ENCODE measurements around the gene MEF2D. TPM values are rescaled to one million over a fixed set of nuclear protein-coding genes. Genes with fewer than 3 reads are reported as not detected.
A peak's percentile ranks its signal among the peaks of the same experiment; 100 is the strongest.

MEF2D gene
- total RNA-seq, 1 experiment from 2014 or later, result 54.1 TPM

DNA sequence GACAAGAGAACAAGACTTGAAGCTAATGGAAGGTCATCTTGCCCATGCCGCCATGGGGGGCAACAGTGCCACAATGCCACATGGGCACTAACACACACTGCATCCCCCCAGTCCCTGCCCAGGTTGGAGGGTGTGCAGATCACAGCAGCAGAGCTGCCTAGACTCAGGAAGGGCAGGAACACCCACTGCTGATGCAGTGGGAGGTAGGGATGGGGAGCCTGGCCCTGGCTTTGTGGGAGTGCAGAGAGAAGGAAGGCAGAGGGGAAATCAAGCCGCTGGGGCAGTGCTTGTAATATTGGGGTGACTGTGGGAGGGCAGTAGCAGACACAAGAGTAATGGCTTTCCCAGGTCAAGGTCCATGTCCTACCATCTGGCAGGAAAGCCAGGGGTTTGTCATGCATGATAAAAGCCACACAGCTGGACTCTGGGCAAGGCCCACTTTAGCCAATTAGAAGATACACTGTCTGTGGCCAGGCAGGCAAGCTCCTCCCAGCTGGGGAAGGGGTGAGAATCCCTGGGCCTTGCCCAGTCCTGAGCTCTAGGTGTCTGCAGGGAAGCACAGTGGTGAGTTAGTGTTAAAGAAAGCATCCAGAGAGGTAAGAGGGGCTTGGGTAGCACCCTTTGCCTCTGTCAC, 25.4 kb upstream of the MEF2D start:
- TF ChIP-seq, protein P1, sequence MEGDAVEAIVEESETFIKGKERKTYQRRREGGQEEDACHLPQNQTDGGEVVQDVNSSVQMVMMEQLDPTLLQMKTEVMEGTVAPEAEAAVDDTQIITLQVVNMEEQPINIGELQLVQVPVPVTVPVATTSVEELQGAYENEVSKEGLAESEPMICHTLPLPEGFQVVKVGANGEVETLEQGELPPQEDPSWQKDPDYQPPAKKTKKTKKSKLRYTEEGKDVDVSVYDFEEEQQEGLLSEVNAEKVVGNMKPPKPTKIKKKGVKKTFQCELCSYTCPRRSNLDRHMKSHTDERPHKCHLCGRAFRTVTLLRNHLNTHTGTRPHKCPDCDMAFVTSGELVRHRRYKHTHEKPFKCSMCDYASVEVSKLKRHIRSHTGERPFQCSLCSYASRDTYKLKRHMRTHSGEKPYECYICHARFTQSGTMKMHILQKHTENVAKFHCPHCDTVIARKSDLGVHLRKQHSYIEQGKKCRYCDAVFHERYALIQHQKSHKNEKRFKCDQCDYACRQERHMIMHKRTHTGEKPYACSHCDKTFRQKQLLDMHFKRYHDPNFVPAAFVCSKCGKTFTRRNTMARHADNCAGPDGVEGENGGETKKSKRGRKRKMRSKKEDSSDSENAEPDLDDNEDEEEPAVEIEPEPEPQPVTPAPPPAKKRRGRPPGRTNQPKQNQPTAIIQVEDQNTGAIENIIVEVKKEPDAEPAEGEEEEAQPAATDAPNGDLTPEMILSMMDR (IDR thresholded peaks at IDR 0.05; ENCODE audit: unreplicated experiment), result no peak
- Mint-ChIP-seq H3K27me3 (ENCODE audit: unreplicated experiment) (no peaks in the 10 kb centered on the region), H3K9me3 (ENCODE audit: low read depth, unreplicated experiment) (no peaks in the 10 kb centered on the region), H3K36me3 (ENCODE audit: insufficient read depth, unreplicated experiment) (peaks cover 26% of the 10 kb centered on the region), H3K4me1 (ENCODE audit: low read depth, unreplicated experiment) (no peaks in the 10 kb centered on the region), H3K27ac (ENCODE audit: unreplicated experiment) (no peak overlapping the region), H3K4me3 (ENCODE audit: low read depth, unreplicated experiment) (no peak overlapping the region)
- BruUV-seq (replicated peaks), result TSS peak; percentile 23
- CTCF ChIA-PET, result interaction anchor here (0.9 to 1.2 kb wide), 2 partner anchors 18 to 25 kb away, joined by 4 read pairs; partner anchors contain the start of gene MEF2D
- intact Hi-C loops (cut with micrococcal nuclease; ENCODE audit: unreplicated experiment), result no loop called here
- DNase-seq, result no peak

DNA sequence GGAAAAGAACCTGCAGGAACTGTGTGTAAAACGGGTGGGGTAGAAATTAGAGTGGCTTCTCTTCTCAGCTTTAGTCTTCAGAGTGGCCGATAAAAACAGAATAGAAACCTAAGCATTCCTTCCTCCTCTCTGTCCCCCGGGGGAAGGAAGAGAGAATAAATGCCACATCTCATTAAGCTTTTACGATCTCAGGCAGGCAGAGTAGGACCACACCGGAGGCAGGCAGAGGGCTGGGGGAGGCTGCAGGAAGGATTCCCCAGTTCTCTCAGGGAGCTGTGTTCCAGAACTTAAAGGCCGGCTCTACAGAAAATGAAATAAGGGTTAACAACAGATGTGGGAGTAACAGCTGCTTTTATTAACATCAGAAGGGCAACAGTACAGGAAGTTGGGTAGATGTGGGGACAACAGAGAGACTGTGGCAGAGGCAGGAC, 24.5 kb upstream of the MEF2D start:
- intact Hi-C loops (cut with micrococcal nuclease; ENCODE audit: unreplicated experiment), result no loop called here
- DNase-seq, result no peak
- peaks cover 26% of the 10 kb centered on the region for H3K36me3 Mint-ChIP-seq (ENCODE audit: insufficient read depth, unreplicated experiment)
- no peak overlapping the region for H3K27ac Mint-ChIP-seq (ENCODE audit: unreplicated experiment)
- H3K4me1 Mint-ChIP-seq (ENCODE audit: low read depth, unreplicated experiment), result no peaks in the 10 kb centered on the region
- CTCF ChIA-PET, result interaction anchor here (0.9 to 1.2 kb wide), 3 partner anchors 19 to 68 kb away, joined by 4 read pairs; partner anchors contain the start of gene MEF2D
- no peaks in the 10 kb centered on the region for H3K9me3 Mint-ChIP-seq (ENCODE audit: low read depth, unreplicated experiment)
- no peak overlapping the region for H3K4me3 Mint-ChIP-seq (ENCODE audit: low read depth, unreplicated experiment)
- TF ChIP-seq, protein P1 (IDR thresholded peaks at IDR 0.05; ENCODE audit: unreplicated experiment), result no peak
- no peaks in the 10 kb centered on the region for H3K27me3 Mint-ChIP-seq (ENCODE audit: unreplicated experiment)
- no TSS peak for BruUV-seq (replicated peaks)

DNA sequence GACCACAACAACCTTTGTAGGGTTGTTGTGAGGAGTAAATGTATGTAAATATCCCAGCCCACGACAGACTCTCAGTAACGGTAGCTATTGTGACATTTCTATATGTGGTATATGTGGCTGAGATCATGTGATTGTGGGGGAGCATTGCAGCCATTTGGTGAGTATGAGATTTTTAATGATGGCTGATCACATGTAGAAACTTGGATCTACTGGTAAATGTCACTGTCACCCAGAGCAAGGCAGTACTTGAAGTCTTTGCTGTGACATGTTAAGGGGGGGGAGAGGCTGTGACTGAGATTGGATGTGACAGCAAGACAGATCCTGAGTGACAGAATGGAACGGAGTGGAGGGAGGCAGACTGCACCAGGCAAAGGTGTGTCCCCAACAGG, 23.9 kb upstream of the MEF2D start:
- no TSS peak for BruUV-seq (replicated peaks)
- CTCF ChIA-PET, result interaction anchor here (0.6 to 1.2 kb wide), 3 partner anchors 24 to 67 kb away, joined by 4 to 5 read pairs (median 4); partner anchors contain the start of gene MEF2D
- Mint-ChIP-seq H3K27ac (ENCODE audit: unreplicated experiment) (no peak overlapping the region), H3K9me3 (ENCODE audit: low read depth, unreplicated experiment) (no peaks in the 10 kb centered on the region), H3K27me3 (ENCODE audit: unreplicated experiment) (no peaks in the 10 kb centered on the region), H3K36me3 (ENCODE audit: insufficient read depth, unreplicated experiment) (peaks cover 26% of the 10 kb centered on the region), H3K4me1 (ENCODE audit: low read depth, unreplicated experiment) (no peaks in the 10 kb centered on the region), H3K4me3 (ENCODE audit: low read depth, unreplicated experiment) (no peak overlapping the region)
- DNase-seq, result no peak
- intact Hi-C loops (cut with micrococcal nuclease; ENCODE audit: unreplicated experiment), result no loop called here
- TF ChIP-seq, protein P1 (IDR thresholded peaks at IDR 0.05; ENCODE audit: unreplicated experiment), result no peak

DNA sequence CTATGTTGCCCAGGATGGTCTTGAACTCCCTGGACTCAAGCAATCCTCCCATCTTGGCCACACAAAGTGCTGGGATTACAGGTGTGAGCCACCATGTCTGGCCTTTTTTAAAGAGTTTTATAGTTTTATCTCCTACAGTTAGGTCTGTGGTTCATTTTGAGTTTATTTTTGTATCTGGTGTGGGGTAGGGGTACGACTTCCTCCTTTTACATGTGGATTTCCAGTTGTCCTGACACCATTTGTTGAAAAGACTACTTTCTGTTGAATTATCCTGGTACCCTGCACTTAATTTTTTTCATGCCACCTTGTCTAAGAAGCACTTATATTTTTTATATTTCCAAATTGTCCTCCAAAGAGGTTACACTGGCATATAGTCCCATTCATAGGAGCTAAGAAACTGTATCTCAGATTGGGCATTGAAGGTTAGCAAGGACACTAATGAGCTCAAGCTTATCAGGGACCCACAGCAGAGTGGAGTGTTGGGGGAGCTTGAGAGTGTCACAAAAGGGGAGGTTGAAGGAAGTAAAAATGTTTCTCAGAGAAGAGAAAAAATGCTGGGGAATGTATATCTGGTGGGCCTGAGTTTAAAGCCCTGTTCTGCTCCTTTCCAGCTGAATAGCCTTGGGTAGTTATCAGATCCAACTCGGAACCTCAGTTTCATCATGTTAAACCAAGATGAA, 23.4 kb upstream of the MEF2D start:
- H3K36me3 Mint-ChIP-seq (ENCODE audit: insufficient read depth, unreplicated experiment), result peaks cover 26% of the 10 kb centered on the region
- CTCF ChIA-PET, result interaction anchor here (1.0 kb wide), 1 partner anchor 67 kb away, joined by 4 read pairs; no protein-coding TSS in a partner anchor
- no TSS peak for BruUV-seq (replicated peaks)
- no peaks in the 10 kb centered on the region for H3K27me3 Mint-ChIP-seq (ENCODE audit: unreplicated experiment)
- H3K9me3 Mint-ChIP-seq (ENCODE audit: low read depth, unreplicated experiment), result no peaks in the 10 kb centered on the region
- no peak overlapping the region for H3K27ac Mint-ChIP-seq (ENCODE audit: unreplicated experiment)
- no peak overlapping the region for H3K4me3 Mint-ChIP-seq (ENCODE audit: low read depth, unreplicated experiment)
- intact Hi-C loops (cut with micrococcal nuclease; ENCODE audit: unreplicated experiment), result no loop called here
- TF ChIP-seq, protein P1 (IDR thresholded peaks at IDR 0.05; ENCODE audit: unreplicated experiment), result no peak
- DNase-seq, result no peak
- H3K4me1 Mint-ChIP-seq (ENCODE audit: low read depth, unreplicated experiment), result no peaks in the 10 kb centered on the region
